ENCODE data around the gene EIF4EBP3.

- TF ChIP-seq EZH2 (IDR thresholded peaks at IDR 0.05; ENCODE audit: low read length) (no peak), CTCF (optimal IDR thresholded peaks at IDR 0.05 in 1 of 3, IDR thresholded peaks at IDR 0.05 in 1 of 3, conservative IDR thresholded peaks at IDR 0.05 in 1 of 3; ENCODE audit: extremely low read depth in 1 of 3, insufficient read depth in 2 of 3, low read length in 3 of 3) (no peak)
Measured at GRCh38 chr5:140502834-140503233, 44.6 kb upstream of the EIF4EBP3 start.

Measured in keratinocyte (primary cell).